Colonic mucosa (tissue), 4 donors: Measurements from ENCODE around the gene EXOC3L1. TPM values are rescaled to one million over a fixed set of nuclear protein-coding genes. Genes with fewer than 3 reads are reported as not detected.
A peak's percentile ranks its signal among the peaks of the same experiment; 100 is the strongest.

Experiments
- DNase-seq: peaks from one replicate; pipeline ENCODE4 v3.0.0-alpha.2; 2020
- H3K27ac ChIP-seq: fragments of 200-600 bp; one replicate; pipeline ENCODE4 v1.8.0; 2021
- H3K27me3 ChIP-seq: fragments of 200-600 bp; one replicate; pipeline ENCODE4 v1.8.0; 2021
- H3K36me3 ChIP-seq: fragments of 200-600 bp; one replicate; pipeline ENCODE4 v1.8.0; 2021
- H3K4me1 ChIP-seq: fragments of 200-600 bp; one replicate; pipeline ENCODE4 v1.8.0; 2021; ENCODE audit warnings: mild to moderate bottlenecking
- H3K4me3 ChIP-seq: fragments of 200-600 bp; one replicate; pipeline ENCODE4 v1.8.0; 2021
- H3K9ac ChIP-seq, 2 donors: one replicate each; pipeline ENCODE4 v1.7.0; 2013; ENCODE audit warnings: control low read depth in 2 of 2, low read depth in 2 of 2, low read length in 2 of 2
- H3K9me3 ChIP-seq: fragments of 200-600 bp; one replicate; pipeline ENCODE4 v1.8.0; 2021
- intact Hi-C: fragments of 100-400 bp; cut with DNase I; formaldehyde crosslinking; loops from one replicate; pipeline ENCODE4 v1.14.1; 2022
- total RNA-seq, 2 donors: library from RNA; stranded (reverse); fragmentation: NEBNext Ultra II Directional in 1 of 2; extraction: Animal tissue kit (Norgen Biotek cat#: 25700) in 1 of 2; gene quantifications; one replicate each; pipeline ENCODE4 v1.2.1, GENCODE V29; 2021
- TF ChIP-seq, protein P1 (sequence below): fragments of 200-600 bp; IDR thresholded peaks from one replicate; pipeline ENCODE4 v1.8.0; 2022; ENCODE audit warnings: antibody characterized with exemption, mild to moderate bottlenecking
- donor health status: healthy.
- donor health status: DM: no; HTN: no; CAD: no.
- donor health status: DM: no; HTN: no; CAD: no.

EXOC3L1 gene
- total RNA-seq, 2 donors from 2014 or later: 2.3 to 4.6 TPM

DNA sequence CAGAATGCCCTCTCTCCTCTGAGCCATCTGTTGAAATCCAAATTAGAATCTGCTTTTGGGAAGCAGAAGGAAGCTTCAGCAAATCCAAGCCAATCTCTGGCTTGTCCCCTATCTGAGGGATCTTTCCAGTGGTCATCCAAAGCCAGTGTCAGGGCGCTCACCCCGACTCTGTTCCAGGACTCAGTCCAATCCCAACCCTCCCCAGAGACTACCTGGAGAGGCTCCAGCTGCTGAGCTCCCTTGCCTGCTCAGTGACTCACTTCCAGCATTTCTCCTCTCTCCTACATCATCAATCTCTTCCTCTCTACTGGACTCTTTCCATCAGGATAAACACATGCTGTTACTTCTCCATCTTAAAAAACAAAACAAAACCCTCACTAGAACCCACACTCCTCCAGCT is 8.6 kb downstream of the EXOC3L1 start:
- no peak for DNase-seq
- no peaks in the 10 kb centered on the region for H3K27me3 ChIP-seq
- H3K36me3 ChIP-seq: no peaks in the 10 kb centered on the region
- peak overlapping the region in 1 of 2 donors; percentile 19 for H3K9ac ChIP-seq
- peaks cover 15% of the 10 kb centered on the region for H3K4me1 ChIP-seq
- TF ChIP-seq, protein P1, sequence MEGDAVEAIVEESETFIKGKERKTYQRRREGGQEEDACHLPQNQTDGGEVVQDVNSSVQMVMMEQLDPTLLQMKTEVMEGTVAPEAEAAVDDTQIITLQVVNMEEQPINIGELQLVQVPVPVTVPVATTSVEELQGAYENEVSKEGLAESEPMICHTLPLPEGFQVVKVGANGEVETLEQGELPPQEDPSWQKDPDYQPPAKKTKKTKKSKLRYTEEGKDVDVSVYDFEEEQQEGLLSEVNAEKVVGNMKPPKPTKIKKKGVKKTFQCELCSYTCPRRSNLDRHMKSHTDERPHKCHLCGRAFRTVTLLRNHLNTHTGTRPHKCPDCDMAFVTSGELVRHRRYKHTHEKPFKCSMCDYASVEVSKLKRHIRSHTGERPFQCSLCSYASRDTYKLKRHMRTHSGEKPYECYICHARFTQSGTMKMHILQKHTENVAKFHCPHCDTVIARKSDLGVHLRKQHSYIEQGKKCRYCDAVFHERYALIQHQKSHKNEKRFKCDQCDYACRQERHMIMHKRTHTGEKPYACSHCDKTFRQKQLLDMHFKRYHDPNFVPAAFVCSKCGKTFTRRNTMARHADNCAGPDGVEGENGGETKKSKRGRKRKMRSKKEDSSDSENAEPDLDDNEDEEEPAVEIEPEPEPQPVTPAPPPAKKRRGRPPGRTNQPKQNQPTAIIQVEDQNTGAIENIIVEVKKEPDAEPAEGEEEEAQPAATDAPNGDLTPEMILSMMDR: no peak
- intact Hi-C loops: loop anchor here (10.0 kb wide), 1 partner anchor 207 kb away; no protein-coding TSS in a partner anchor
- no peaks in the 10 kb centered on the region for H3K9me3 ChIP-seq
- H3K4me3 ChIP-seq: no peak overlapping the region
- H3K27ac ChIP-seq: no peak overlapping the region

DNA sequence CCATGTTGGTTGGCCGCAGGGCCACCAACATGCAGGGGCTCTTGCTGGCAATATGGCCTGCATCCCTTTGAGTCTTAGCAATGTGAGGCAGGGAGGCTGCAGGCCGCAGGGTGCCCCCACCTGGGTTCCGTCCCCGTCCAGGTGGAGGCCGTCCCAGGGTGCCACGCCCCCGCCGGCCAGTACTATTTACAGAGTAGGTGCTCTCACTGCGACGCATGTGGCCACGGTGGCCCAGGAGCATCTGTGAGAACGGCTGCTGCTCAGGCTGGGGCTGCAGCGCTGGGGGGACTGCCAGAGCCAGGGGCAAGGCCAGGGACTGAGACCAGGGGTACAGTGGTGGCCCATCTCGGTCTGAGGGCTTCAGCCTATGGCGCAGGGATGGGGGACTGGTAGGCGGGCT is 9.8 kb downstream of the EXOC3L1 start:
- Histone ChIP-seq H3K27ac (no peak overlapping the region), H3K9me3 (no peaks in the 10 kb centered on the region), H3K9ac (no peak overlapping the region), H3K4me1 (peaks cover 10% of the 10 kb centered on the region), H3K4me3 (no peak overlapping the region), H3K36me3 (no peaks in the 10 kb centered on the region), H3K27me3 (no peaks in the 10 kb centered on the region)
- TF ChIP-seq, protein P1: no peak
- intact Hi-C loops: loop anchor here (10.0 kb wide), 1 partner anchor 205 kb away; no protein-coding TSS in a partner anchor
- no peak for DNase-seq

DNA sequence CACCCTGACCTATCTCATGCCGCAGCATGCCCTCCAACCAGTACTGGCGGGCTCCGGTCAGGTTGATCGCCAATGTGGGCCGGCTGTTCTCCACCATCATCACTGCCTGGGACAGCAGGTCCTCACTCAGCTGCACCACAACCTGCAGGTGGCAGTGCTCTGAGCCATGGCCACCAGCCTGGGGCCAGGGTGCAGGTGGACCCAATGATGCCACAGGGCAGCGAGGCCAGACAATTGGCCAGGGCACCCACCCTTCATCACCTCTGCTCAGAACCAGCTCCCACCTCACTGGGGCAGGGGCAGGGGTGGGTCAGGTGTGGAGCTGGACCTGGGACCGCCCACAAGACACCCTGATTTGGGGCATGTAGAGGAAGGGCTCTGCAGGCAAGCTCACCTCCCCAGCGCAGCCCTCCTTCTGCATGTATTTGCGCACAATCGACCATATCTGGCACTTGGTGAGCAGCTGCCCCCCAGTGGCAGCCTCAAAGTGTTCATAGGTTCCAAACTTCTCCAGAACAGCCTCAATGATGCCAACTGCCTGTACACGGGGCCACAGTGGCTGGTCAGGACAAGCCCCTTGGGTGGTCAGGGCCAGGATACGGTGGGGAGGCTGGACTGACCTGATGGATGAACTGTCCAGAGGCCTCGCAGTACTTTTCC is 10.4 kb downstream of the EXOC3L1 start:
- Histone ChIP-seq H3K36me3 (no peaks in the 10 kb centered on the region), H3K4me1 (peaks cover 6% of the 10 kb centered on the region), H3K4me3 (no peak overlapping the region), H3K27ac (no peak overlapping the region), H3K9ac (no peak overlapping the region), H3K9me3 (no peaks in the 10 kb centered on the region), H3K27me3 (no peaks in the 10 kb centered on the region)
- no peak for DNase-seq
- TF ChIP-seq, protein P1: no peak
- intact Hi-C loops: loop anchor here (10.0 kb wide), 1 partner anchor 205 kb away; no protein-coding TSS in a partner anchor

DNA sequence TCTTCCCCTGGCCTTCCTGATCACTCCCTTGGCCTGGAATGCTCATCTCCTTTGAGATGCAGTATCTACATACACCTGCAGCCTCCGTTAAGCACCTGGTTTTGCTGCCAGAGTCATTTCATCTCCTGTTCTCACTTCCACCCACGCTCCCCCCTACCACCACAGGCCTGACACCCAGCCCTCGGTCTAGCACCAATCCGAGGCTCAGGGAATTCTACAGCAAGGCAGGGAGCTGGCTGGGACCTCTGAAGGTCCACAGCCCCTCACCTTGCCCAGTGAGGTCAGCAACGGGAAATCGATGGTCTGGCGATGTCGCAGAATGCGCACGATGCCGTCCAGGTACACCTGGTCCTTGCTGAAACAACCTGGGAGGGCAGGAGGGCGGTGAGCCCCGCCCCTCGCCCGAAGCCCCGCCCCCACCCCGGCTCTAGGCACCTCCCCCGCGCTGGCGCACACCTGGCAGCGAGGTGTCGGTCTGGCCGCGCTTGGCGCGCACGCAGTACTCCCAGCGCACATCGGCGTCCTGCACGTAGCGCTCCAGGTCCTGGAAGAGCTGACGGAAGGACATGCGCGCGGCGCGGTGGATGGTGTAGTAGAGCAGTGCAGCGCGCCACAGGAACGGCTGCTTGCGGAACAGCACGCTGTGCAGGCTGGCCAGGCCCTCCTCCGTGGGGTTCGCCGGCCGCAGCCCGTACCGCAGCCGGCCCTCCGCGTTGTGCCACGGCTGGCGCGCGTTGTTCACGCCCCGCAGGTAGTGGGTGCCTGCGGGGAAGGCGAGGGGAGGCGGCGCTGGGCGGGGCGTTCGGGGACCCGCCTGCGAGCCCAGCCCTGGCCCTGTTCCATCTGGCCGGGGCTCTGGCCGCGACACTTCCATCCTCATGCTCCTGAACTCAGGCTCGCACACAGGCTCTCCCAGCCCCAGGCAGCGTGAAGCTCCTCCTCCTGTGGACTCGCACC is 11.9 kb downstream of the EXOC3L1 start:
- TF ChIP-seq, protein P1: no peak
- intact Hi-C loops: no loop called here
- Histone ChIP-seq H3K9me3 (no peaks in the 10 kb centered on the region), H3K4me1 (peaks cover 17% of the 10 kb centered on the region), H3K27ac (peak overlapping the region; percentile 64), H3K4me3 (peak overlapping the region; percentile 36), H3K9ac (peak overlapping the region; percentile 42 to 61), H3K27me3 (no peaks in the 10 kb centered on the region), H3K36me3 (no peaks in the 10 kb centered on the region)
- peak; percentile 86 for DNase-seq

DNA sequence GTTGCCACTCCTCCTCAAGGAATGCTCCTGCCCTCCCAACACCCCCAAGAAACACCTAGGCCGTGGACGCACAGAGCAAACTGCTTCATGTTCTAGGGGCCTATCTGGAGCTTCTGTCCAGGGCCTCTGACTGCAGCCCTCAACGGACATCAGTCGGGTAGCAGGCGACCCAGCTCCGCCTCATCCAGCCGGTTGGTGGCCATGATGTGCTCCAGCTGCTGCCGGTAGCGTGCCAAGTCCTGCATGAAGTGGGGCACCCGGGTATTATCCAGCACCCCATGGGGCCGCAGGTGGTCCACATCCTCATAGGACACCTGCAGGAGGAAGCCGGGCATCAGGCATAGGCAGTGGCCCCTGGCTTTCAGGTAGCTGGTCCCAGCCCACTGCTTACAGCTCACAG is 13.3 kb downstream of the EXOC3L1 start:
- DNase-seq: no peak
- Histone ChIP-seq H3K9me3 (no peaks in the 10 kb centered on the region), H3K4me3 (no peak overlapping the region), H3K36me3 (no peaks in the 10 kb centered on the region), H3K4me1 (peaks cover 17% of the 10 kb centered on the region), H3K9ac (no peak overlapping the region), H3K27ac (no peak overlapping the region), H3K27me3 (no peaks in the 10 kb centered on the region)
- TF ChIP-seq, protein P1: no peak
- intact Hi-C loops: no loop called here
